NCI-H187 treated with DMSO at 0.1 percent for 48 hours (cell line): ENCODE measurements around the gene CCL2.

Source experiments
- DNase-seq: peaks from one replicate; lab custom pipeline; 2025; lab: John Stamatoyannopoulos, UW

Gene CCL2

DNA sequence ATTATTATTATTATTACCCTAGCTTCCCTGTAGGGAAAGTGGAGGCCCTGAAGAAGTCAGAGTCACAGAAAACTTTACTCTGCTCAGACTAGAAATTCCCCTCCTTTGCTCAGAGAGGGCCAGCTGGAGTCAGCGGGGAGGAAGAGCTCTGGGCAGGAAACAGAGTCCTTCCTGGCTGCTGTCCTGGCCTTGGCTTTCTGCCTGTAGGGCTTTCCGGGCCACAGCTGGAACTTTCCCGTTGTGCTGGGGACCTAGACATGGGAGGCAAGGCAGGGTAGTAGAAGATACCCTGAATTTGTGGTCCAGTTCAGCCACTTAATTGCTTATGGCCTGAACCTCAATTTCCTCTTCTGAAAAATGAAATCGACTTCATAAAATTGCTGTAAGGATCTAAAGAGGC, 14.0 kb upstream of the CCL2 start:
- DNase-seq: no peak

DNA sequence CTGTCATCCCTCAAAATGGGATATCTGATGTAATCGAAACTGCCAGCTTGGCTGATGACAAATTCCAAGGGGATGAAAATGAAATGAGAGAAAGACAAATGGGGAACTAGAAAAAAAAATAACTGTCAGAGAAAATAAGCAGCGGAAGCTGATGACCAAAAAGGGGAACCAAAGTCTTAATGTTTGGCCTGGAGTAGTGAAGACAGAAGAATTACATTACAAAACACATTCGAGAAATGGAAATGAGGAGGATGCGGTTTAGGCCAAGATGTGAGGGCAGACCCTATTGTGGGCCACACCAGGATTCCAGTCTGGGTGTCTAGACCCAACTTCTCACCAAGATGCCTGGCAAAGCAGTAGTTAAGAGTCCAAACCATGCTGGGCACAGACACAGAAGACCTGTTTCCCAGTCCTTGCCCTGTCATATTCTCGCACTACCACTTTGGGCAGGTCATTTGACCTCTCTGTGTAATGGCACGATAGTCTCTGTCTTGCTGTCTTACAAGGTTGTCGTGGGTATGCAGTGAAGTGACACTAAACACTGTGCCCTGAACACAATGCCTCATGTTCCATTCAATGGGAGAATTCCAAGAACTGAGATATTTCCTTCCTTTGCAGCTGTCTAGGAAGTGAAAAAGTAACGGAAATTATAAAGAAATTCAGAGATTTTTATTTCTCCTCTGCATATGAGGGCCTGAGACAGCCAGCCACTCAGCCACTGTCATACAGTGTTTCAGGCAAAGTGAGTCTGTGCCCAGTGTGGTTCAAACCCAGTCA, 12.3 kb upstream of the CCL2 start:
- no peak for DNase-seq

DNA sequence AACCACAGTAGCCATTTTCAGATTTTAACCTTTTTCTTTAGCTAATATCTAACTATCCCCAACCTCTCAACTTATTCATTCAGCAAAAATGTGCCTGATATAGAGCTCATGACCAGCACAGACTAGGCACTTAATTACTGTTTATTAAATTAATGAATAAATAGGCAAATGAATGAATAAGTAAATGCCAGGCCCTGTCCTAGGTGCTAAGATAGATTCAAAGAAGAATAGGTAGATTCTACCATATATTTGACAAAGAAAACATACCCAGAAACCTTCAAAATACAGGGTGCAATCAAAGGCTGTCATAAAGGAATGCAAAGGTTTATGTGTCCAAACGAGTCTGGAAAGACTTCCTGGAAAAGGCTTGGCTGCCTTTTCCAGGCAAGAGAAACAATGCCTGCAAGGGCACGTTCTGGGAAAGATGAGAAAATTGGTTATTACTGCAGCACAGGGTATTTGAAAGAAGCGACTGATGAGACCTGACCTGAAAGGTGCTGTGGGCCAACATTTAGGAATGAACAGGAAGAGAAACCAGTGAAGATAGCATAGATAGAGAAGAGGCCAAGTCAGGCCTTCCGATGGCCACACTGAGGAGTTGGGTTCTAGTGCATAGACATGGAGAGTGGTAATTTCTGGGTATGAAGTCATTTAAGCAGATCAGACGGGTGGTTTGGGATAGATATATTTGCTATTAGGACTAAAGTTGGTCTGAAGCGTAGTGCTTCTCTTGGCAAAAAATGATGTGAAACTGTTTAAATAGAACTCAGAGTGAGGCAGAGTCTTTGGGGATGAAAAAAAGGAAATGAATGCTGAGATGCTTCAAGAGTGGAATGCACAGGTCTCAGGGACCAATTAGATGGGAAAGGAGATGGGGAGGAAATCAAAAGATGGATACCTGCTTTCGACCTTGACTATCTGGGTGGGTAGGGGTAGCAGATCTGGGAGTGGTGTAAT, 11.4 kb upstream of the CCL2 start:
- DNase-seq: no peak

GRCh38 chr17:34245351-34245905, 9.7 kb upstream of the CCL2 start:
- no peak for DNase-seq

GRCh38 chr17:34246446-34246845, 8.6 kb upstream of the CCL2 start:
- no peak for DNase-seq

- no peak for DNase-seq
Observed at GRCh38 chr17:34246881-34247280, 8.2 kb upstream of the CCL2 start.

- DNase-seq: no peak
Observed at GRCh38 chr17:34248511-34249024, 6.5 kb upstream of the CCL2 start.

DNA sequence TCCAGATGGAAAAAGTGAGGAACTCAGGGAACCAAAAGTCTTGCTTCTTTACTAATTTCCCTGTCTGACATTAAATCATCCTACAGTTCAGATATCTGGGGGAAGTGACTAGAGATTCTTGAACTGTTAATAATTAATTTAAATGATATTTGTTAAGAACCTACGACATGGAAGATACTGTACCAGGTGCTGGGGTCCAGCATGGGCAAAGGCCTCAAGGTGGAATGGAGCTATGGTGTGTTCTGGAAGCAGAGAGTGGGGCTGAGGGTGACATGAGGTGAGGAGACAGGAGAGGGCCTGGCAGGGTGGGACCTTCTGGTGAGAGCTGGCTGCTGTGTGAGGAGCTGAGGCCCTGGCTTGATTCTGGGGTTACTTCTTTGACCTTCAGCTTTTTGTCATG, 6.0 kb upstream of the CCL2 start:
- no peak for DNase-seq

DNA sequence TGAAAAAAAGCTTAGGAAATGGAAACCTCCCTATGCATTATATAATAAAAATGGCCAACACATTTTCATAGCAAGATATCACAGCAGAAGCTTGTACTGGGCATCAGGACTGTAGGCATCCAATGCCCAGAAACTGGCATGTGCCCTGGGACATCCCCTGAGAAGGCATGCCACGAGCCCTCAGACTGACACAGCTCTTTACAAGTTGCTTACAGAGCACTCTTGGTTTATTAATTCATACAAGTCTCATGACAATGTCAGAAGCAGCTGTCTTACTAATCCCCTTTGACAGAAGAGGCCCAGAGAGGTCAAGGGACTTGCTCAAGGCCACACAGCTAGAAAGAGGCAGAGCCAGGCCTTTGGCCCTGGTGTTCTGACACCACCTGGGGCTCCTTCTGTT, 5.6 kb upstream of the CCL2 start:
- DNase-seq: no peak

- no peak for DNase-seq
Observed at GRCh38 chr17:34251186-34251585, 3.9 kb upstream of the CCL2 start.

- DNase-seq: no peak
Observed at GRCh38 chr17:34252095-34252443, 3.0 kb upstream of the CCL2 start.

GRCh38 chr17:34252444-34253138, 2.5 kb upstream of the CCL2 start:
- DNase-seq: no peak

DNA sequence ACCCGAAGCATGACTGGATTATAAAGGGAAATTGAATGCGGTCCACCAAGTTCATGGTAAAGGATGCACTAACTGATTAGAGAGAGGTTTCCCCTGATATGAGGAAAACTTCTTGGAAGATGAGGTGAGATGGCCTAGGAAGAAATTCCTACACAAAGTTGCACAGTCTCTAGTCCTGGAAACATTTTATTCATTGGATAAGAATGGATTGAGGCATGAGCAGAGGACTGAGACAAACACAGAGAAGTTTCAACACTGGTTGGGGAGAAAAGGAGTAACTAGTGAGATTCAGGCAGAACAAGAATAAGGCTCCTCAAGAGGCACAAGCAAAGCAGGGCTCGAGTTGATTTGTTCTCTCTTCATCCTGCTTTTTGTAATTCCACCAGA, 2.0 kb upstream of the CCL2 start:
- no peak for DNase-seq

- DNase-seq: no peak
Observed at GRCh38 chr17:34254146-34254545, 939 bp upstream of the CCL2 start.

DNA sequence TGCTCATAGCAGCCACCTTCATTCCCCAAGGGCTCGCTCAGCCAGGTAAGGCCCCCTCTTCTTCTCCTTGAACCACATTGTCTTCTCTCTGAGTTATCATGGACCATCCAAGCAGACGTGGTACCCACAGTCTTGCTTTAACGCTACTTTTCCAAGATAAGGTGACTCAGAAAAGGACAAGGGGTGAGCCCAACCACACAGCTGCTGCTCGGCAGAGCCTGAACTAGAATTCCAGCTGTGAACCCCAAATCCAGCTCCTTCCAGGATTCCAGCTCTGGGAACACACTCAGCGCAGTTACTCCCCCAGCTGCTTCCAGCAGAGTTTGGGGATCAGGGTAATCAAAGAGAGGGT, 272 bp downstream of the CCL2 start:
- DNase-seq: no peak

DNA sequence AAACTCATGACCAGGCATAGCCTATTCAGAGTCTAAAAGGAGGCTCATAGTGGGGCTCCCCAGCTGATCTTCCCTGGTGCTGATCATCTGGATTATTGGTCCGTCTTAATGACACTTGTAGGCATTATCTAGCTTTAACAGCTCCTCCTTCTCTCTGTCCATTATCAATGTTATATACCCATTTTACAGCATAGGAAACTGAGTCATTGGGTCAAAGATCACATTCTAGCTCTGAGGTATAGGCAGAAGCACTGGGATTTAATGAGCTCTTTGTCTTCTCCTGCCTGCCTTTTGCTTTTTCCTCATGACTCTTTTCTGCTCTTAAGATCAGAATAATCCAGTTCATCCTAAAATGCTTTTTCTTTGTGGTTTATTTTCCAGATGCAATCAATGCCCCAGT, 756 bp downstream of the CCL2 start:
- DNase-seq: no peak

DNA sequence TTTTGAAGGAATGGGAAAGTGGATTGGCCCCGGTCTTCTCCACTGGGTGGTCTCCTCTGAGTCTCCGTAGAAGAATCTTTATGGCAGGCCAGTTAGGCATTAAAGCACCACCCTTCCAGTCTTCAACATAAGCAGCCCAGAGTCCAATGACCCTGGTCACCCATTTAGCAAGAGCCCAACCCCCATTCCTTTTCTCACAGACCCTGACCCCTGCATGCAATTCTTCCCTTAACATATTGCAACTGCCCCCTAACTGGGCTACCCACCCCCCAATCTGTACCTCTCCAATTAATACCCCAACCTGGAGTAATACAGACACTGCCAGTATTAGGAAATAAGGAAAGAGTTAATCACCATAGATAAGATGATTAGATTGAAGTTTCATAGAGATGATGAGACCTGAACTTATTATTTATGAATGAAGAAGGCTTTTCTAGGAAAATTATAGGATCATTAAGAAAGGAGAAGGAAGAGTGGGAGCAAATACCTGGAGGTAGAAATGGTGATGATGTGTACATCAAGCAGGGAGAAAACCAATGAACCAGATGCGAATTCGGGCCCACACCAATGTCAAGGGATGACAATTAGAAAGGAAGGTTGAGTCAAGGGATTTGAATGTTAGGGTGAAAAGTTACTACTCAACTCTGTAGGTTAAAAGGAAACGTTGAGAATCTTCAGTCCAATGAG, 2.4 kb downstream of the CCL2 start:
- DNase-seq: no peak

GRCh38 chr17:34257986-34258326, 2.9 kb downstream of the CCL2 start:
- DNase-seq: no peak

- no peak for DNase-seq
Observed at GRCh38 chr17:34259146-34259545, 4.1 kb downstream of the CCL2 start.

DNA sequence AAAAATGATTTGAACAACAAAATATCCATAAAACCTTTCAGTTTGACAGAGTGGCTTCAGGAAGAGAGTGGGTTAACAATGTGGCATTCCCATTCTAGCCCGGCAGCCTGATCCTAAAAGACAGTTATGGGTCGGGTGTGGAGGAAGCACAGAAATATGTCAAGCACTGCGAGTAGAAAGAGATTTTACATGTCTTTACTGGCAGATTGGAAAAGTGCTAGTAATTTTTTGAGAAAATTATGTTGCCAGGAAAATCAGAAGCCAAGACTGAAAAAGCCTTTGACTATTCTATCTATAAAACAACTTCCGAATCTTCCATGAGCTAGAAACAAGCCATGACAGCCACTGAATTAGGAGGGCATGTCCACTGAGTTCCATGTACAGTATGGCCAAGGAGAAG, 5.8 kb downstream of the CCL2 start:
- DNase-seq: no peak

DNA sequence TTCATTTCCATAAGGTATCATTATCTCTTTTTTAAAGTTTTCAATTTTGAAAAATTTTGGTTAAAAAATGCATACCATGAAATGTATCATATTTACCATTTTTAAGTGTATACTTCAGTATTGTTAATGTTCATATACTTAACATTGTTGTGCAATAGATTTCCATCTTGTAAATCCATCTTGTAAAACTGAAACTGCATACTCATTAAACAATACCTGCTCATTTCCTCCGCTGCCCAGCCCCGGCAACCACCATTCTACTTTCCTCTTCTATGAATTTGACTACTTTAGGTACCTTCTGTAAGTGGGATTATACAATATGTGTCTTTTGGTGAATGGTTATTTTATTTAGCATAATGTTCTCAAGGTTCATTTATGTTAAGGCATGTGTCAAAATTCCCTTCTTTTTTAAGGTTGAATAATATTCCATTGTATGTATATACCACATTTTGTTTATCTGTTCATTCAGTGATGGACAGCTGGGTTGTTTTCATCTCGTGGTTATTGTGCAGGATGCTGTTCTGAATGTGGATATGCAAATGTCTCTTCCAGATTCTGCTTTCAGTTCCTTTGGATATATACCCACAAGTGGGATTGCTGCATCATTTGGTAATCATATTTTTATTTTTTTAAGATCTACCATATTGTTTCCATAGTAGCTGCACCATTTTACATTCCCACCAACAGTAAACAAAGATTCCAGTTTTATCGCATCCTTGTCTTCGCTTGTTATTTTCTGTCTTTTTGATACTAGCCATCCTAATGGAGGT, 6.7 kb downstream of the CCL2 start:
- no peak for DNase-seq
